ENCODE results near the gene ADCY1. TPM values are rescaled to one million over a fixed set of nuclear protein-coding genes. Genes with fewer than 3 reads are reported as not detected.

Gene ADCY1
- polyA plus RNA-seq, 4 donors = under 0.01 to 1.0 (median 0.88) TPM; not detected in 1

GRCh38 chr7:45698303-45699014, 124.3 kb downstream of the ADCY1 start:
- no peaks in the 10 kb centered on the region for H3K4me1 ChIP-seq (ENCODE audit: control insufficient read depth in 3 of 3, insufficient read depth in 2 of 3, low read depth in 1 of 3, low read length in 2 of 3)
- no peak overlapping the region for H3K27ac ChIP-seq (ENCODE audit: low read depth in 1 of 3, low read length in 2 of 3)
- DNase-seq (no peak), FAIRE-seq (no peak)
- no peaks in the 10 kb centered on the region for H3K9me3 ChIP-seq (ENCODE audit: control insufficient read depth in 2 of 2, insufficient read depth in 1 of 2, low read depth in 1 of 2, low read length in 1 of 2)
- WGBS, 3 donors = 86 to 89% (median 87%) methylated on average over 6 of the region's 6 CpGs
- no peak overlapping the region for H3K4me3 ChIP-seq (ENCODE audit: low read depth in 1 of 3, low read length in 3 of 3)
- H3K27me3 ChIP-seq (ENCODE audit: control insufficient read depth in 3 of 3, insufficient read depth in 3 of 3, low read length in 3 of 3) = no peaks in the 10 kb centered on the region
- no peaks in the 10 kb centered on the region for H3K36me3 ChIP-seq (ENCODE audit: control insufficient read depth in 3 of 3, insufficient read depth in 2 of 3, low read depth in 1 of 3, low read length in 3 of 3)

GRCh38 chr7:45699015-45699309, 124.8 kb downstream of the ADCY1 start:
- H3K4me1 ChIP-seq (ENCODE audit: control insufficient read depth in 3 of 3, insufficient read depth in 2 of 3, low read depth in 1 of 3, low read length in 2 of 3) = no peaks in the 10 kb centered on the region
- DNase-seq (no peak), FAIRE-seq (no peak)
- H3K36me3 ChIP-seq (ENCODE audit: control insufficient read depth in 3 of 3, insufficient read depth in 2 of 3, low read depth in 1 of 3, low read length in 3 of 3) = no peaks in the 10 kb centered on the region
- no peaks in the 10 kb centered on the region for H3K9me3 ChIP-seq (ENCODE audit: control insufficient read depth in 2 of 2, insufficient read depth in 1 of 2, low read depth in 1 of 2, low read length in 1 of 2)
- H3K4me3 ChIP-seq (ENCODE audit: low read depth in 1 of 3, low read length in 3 of 3) = no peak overlapping the region
- no peak overlapping the region for H3K27ac ChIP-seq (ENCODE audit: low read depth in 1 of 3, low read length in 2 of 3)
- H3K27me3 ChIP-seq (ENCODE audit: control insufficient read depth in 3 of 3, insufficient read depth in 3 of 3, low read length in 3 of 3) = no peaks in the 10 kb centered on the region

GRCh38 chr7:45699726-45700390, 125.7 kb downstream of the ADCY1 start:
- Histone ChIP-seq H3K36me3 (ENCODE audit: control insufficient read depth in 3 of 3, insufficient read depth in 2 of 3, low read depth in 1 of 3, low read length in 3 of 3) (no peaks in the 10 kb centered on the region), H3K27ac (ENCODE audit: low read depth in 1 of 3, low read length in 2 of 3) (no peak overlapping the region), H3K27me3 (ENCODE audit: control insufficient read depth in 3 of 3, insufficient read depth in 3 of 3, low read length in 3 of 3) (no peaks in the 10 kb centered on the region), H3K4me1 (ENCODE audit: control insufficient read depth in 3 of 3, insufficient read depth in 2 of 3, low read depth in 1 of 3, low read length in 2 of 3) (no peaks in the 10 kb centered on the region), H3K4me3 (ENCODE audit: low read depth in 1 of 3, low read length in 3 of 3) (no peak overlapping the region), H3K9me3 (ENCODE audit: control insufficient read depth in 2 of 2, insufficient read depth in 1 of 2, low read depth in 1 of 2, low read length in 1 of 2) (no peaks in the 10 kb centered on the region)
- DNase-seq (no peak), FAIRE-seq (no peak)
- WGBS, 3 donors = 78 to 91% (median 87%) methylated on average over 10 to 11 of the region's 11 CpGs

GRCh38 chr7:45700556-45700955, 126.4 kb downstream of the ADCY1 start:
- no peak for FAIRE-seq
- Histone ChIP-seq H3K4me1 (ENCODE audit: control insufficient read depth in 3 of 3, insufficient read depth in 2 of 3, low read depth in 1 of 3, low read length in 2 of 3) (no peaks in the 10 kb centered on the region), H3K27ac (ENCODE audit: low read depth in 1 of 3, low read length in 2 of 3) (no peak overlapping the region), H3K27me3 (ENCODE audit: control insufficient read depth in 3 of 3, insufficient read depth in 3 of 3, low read length in 3 of 3) (no peaks in the 10 kb centered on the region), H3K4me3 (ENCODE audit: low read depth in 1 of 3, low read length in 3 of 3) (no peak overlapping the region), H3K36me3 (ENCODE audit: control insufficient read depth in 3 of 3, insufficient read depth in 2 of 3, low read depth in 1 of 3, low read length in 3 of 3) (no peaks in the 10 kb centered on the region), H3K9me3 (ENCODE audit: control insufficient read depth in 2 of 2, insufficient read depth in 1 of 2, low read depth in 1 of 2, low read length in 1 of 2) (no peaks in the 10 kb centered on the region)
- 33 to 42% (median 42%) methylated on average over 2 of the region's 2 CpGs for WGBS, 3 donors
- DNase-seq = no peak

GRCh38 chr7:45701701-45702510, 127.7 kb downstream of the ADCY1 start:
- Histone ChIP-seq H3K4me1 (ENCODE audit: control insufficient read depth in 3 of 3, insufficient read depth in 2 of 3, low read depth in 1 of 3, low read length in 2 of 3) (no peaks in the 10 kb centered on the region), H3K9me3 (ENCODE audit: control insufficient read depth in 2 of 2, insufficient read depth in 1 of 2, low read depth in 1 of 2, low read length in 1 of 2) (no peaks in the 10 kb centered on the region), H3K27ac (ENCODE audit: low read depth in 1 of 3, low read length in 2 of 3) (no peak overlapping the region), H3K4me3 (ENCODE audit: low read depth in 1 of 3, low read length in 3 of 3) (no peak overlapping the region), H3K36me3 (ENCODE audit: control insufficient read depth in 3 of 3, insufficient read depth in 2 of 3, low read depth in 1 of 3, low read length in 3 of 3) (no peaks in the 10 kb centered on the region), H3K27me3 (ENCODE audit: control insufficient read depth in 3 of 3, insufficient read depth in 3 of 3, low read length in 3 of 3) (no peaks in the 10 kb centered on the region)
- DNase-seq (no peak), FAIRE-seq (no peak)
- WGBS, 3 donors = 79 to 83% (median 81%) methylated on average over 18 of the region's 18 CpGs

GRCh38 chr7:45702751-45703150, 128.6 kb downstream of the ADCY1 start:
- H3K9me3 ChIP-seq (ENCODE audit: control insufficient read depth in 2 of 2, insufficient read depth in 1 of 2, low read depth in 1 of 2, low read length in 1 of 2) = no peaks in the 10 kb centered on the region
- no peaks in the 10 kb centered on the region for H3K4me1 ChIP-seq (ENCODE audit: control insufficient read depth in 3 of 3, insufficient read depth in 2 of 3, low read depth in 1 of 3, low read length in 2 of 3)
- DNase-seq (no peak), FAIRE-seq (no peak)
- no peak overlapping the region for H3K4me3 ChIP-seq (ENCODE audit: low read depth in 1 of 3, low read length in 3 of 3)
- no peak overlapping the region for H3K27ac ChIP-seq (ENCODE audit: low read depth in 1 of 3, low read length in 2 of 3)
- 76 to 90% (median 84%) methylated on average over 5 of the region's 5 CpGs for WGBS, 3 donors
- no peaks in the 10 kb centered on the region for H3K27me3 ChIP-seq (ENCODE audit: control insufficient read depth in 3 of 3, insufficient read depth in 3 of 3, low read length in 3 of 3)
- H3K36me3 ChIP-seq (ENCODE audit: control insufficient read depth in 3 of 3, insufficient read depth in 2 of 3, low read depth in 1 of 3, low read length in 3 of 3) = no peaks in the 10 kb centered on the region

- DNase-seq = no peak
- H3K27me3 ChIP-seq (ENCODE audit: control insufficient read depth in 3 of 3, insufficient read depth in 3 of 3, low read length in 3 of 3) = no peaks in the 10 kb centered on the region
- FAIRE-seq = no peak
- no peaks in the 10 kb centered on the region for H3K9me3 ChIP-seq (ENCODE audit: control insufficient read depth in 2 of 2, insufficient read depth in 1 of 2, low read depth in 1 of 2, low read length in 1 of 2)
- 87 to 91% (median 88%) methylated on average over 20 of the region's 20 CpGs for whole genome bisulfite sequencing, 3 donors
- H3K36me3 ChIP-seq (ENCODE audit: control insufficient read depth in 3 of 3, insufficient read depth in 2 of 3, low read depth in 1 of 3, low read length in 3 of 3) = no peaks in the 10 kb centered on the region
- no peak overlapping the region for H3K4me3 ChIP-seq (ENCODE audit: low read depth in 1 of 3, low read length in 3 of 3)
- no peaks in the 10 kb centered on the region for H3K4me1 ChIP-seq (ENCODE audit: control insufficient read depth in 3 of 3, insufficient read depth in 2 of 3, low read depth in 1 of 3, low read length in 2 of 3)
- no peak overlapping the region for H3K27ac ChIP-seq (ENCODE audit: low read depth in 1 of 3, low read length in 2 of 3)
Observed at GRCh38 chr7:45703373-45703821, 129.2 kb downstream of the ADCY1 start.

- Histone ChIP-seq H3K36me3 (ENCODE audit: control insufficient read depth in 3 of 3, insufficient read depth in 2 of 3, low read depth in 1 of 3, low read length in 3 of 3) (no peaks in the 10 kb centered on the region), H3K27me3 (ENCODE audit: control insufficient read depth in 3 of 3, insufficient read depth in 3 of 3, low read length in 3 of 3) (no peaks in the 10 kb centered on the region), H3K27ac (ENCODE audit: low read depth in 1 of 3, low read length in 2 of 3) (no peak overlapping the region), H3K4me1 (ENCODE audit: control insufficient read depth in 3 of 3, insufficient read depth in 2 of 3, low read depth in 1 of 3, low read length in 2 of 3) (no peaks in the 10 kb centered on the region), H3K4me3 (ENCODE audit: low read depth in 1 of 3, low read length in 3 of 3) (no peak overlapping the region), H3K9me3 (ENCODE audit: control insufficient read depth in 2 of 2, insufficient read depth in 1 of 2, low read depth in 1 of 2, low read length in 1 of 2) (no peaks in the 10 kb centered on the region)
- DNase-seq (no peak), FAIRE-seq (no peak)
- whole genome bisulfite sequencing, 3 donors = 80 to 86% (median 81%) methylated on average over 13 of the region's 13 CpGs
Observed at GRCh38 chr7:45703911-45704682, 129.9 kb downstream of the ADCY1 start.
